ENCODE measurements around the gene CYP1A1.

CYP1A1 gene

DNA sequence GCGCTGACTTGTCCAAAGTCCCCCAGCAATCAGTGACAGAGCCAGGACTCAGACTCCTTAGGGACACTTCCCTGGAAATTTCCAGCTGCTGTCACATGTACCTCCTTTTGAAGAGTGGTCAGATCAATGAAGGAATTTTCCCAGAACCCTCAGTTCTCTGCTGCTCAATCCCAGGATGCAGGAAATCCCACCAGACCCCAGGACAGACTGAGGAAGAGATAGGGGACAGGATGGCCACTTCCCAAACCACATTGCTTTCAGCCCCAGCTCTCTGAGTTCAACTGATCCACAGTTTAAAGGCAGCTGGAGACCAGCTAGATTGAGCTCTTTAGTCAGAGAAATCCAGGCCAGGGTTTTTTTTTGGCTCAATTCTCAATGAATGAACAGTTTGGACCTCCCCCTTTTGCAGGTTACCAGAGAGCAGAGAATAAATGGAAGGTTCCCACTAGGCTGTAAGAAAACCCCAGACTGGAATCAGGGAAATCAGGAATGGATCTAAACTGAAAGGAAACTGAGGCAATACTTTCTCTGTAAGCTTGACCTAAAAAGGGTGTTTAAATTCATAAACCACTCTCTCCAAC lies 1.5 kb downstream of the CYP1A1 start:
- Histone ChIP-seq H3K9ac (ENCODE audit: low read depth, low read length) (no peak overlapping the region), H3K27ac (ENCODE audit: low read depth, low read length) (no peak overlapping the region), H3K36me3 (ENCODE audit: control insufficient read depth, insufficient read depth, low read length) (no peaks in the 10 kb centered on the region), H3K9me3 (ENCODE audit: control insufficient read depth, insufficient read depth, low read length) (no peaks in the 10 kb centered on the region), H3K4me1 (ENCODE audit: control insufficient read depth, insufficient read depth, low read length) (peaks cover 3% of the 10 kb centered on the region; the same call in 1 of the 2 replicates), H3K4me3 (ENCODE audit: low read depth, low read length) (no peak overlapping the region), H3K27me3 (ENCODE audit: control insufficient read depth, insufficient read depth, low read length) (peaks cover 35% of the 10 kb centered on the region)

DNA sequence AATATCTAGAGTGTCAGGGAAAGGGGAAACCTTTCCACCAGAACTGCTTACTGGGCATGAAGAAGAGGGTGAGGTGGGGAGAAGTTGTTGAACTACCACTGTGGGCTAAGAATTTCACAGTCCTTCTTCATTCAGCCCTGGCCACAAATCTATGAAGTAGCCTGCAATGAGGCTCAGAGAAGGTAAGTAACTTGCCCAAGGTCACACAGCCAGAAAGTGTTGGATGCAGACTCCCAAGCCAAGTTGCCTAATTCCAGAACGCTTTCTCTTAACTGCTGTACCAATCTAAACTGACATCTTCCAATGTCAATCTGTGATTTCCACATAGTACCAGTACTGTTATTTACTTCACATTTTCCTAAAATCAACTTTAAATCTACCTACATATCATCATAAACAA lies 2.1 kb downstream of the CYP1A1 start:
- Histone ChIP-seq H3K27me3 (ENCODE audit: control insufficient read depth, insufficient read depth, low read length) (peaks cover 35% of the 10 kb centered on the region), H3K9ac (ENCODE audit: low read depth, low read length) (no peak overlapping the region), H3K4me3 (ENCODE audit: low read depth, low read length) (no peak overlapping the region), H3K9me3 (ENCODE audit: control insufficient read depth, insufficient read depth, low read length) (no peaks in the 10 kb centered on the region), H3K27ac (ENCODE audit: low read depth, low read length) (no peak overlapping the region), H3K4me1 (ENCODE audit: control insufficient read depth, insufficient read depth, low read length) (peaks cover 3% of the 10 kb centered on the region; the same call in 1 of the 2 replicates), H3K36me3 (ENCODE audit: control insufficient read depth, insufficient read depth, low read length) (no peaks in the 10 kb centered on the region)

DNA sequence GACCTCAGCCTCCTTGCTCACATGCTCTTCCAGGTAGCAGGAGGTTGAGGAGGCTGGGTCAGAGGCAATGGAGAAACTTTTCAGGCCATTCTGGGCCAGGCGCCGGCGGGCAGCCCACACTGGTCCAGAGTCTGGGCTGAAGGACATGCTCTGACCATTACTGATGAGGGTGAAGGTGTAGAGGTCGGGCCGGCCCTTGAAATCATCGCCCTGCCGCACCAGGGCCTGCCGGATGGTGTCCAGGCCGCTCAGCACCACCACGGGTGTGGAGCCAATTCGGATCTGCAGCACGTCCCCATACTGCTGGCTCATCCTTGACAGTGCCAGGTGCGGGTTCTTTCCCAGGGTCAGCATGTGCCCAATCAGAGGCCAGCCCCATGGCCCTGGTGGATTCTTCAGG lies 2.7 kb downstream of the CYP1A1 start:
- peaks cover 3% of the 10 kb centered on the region; the same call in 1 of the 2 replicates for H3K4me1 ChIP-seq (ENCODE audit: control insufficient read depth, insufficient read depth, low read length)
- no peak overlapping the region for H3K9ac ChIP-seq (ENCODE audit: low read depth, low read length)
- H3K9me3 ChIP-seq (ENCODE audit: control insufficient read depth, insufficient read depth, low read length), result no peaks in the 10 kb centered on the region

DNA sequence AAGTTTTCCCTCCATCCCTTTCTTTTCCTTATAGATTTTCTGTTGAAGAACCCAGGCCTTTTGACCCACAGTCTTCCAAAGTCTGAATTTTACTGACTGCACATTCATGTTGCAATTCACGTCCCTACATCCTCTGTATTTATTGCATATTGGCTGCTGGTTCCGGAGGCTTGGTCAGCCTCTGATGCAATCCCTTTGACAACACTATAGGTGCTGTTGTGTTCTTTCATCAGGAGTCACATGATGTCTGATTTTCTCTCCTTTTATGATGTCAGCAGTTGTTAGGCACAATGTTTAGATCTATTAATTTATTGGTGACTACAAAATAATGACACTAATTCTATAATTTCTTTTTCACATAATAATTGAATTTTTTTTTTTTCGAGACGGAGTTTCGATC lies 8.7 kb downstream of the CYP1A1 start:
- Histone ChIP-seq H3K9me3 (ENCODE audit: control insufficient read depth, insufficient read depth, low read length) (no peaks in the 10 kb centered on the region), H3K27me3 (ENCODE audit: control insufficient read depth, insufficient read depth, low read length) (no peaks in the 10 kb centered on the region), H3K4me1 (ENCODE audit: control insufficient read depth, insufficient read depth, low read length) (no peaks in the 10 kb centered on the region), H3K4me3 (ENCODE audit: low read depth, low read length) (no peak overlapping the region), H3K9ac (ENCODE audit: low read depth, low read length) (no peak overlapping the region), H3K27ac (ENCODE audit: low read depth, low read length) (no peak overlapping the region), H3K36me3 (ENCODE audit: control insufficient read depth, insufficient read depth, low read length) (no peaks in the 10 kb centered on the region)

More for the DNA sequence above, 2.7 kb downstream of the CYP1A1 start:
- H3K4me3 ChIP-seq (ENCODE audit: low read depth, low read length), result no peak overlapping the region
- no peak overlapping the region for H3K27ac ChIP-seq (ENCODE audit: low read depth, low read length)
- H3K36me3 ChIP-seq (ENCODE audit: control insufficient read depth, insufficient read depth, low read length), result no peaks in the 10 kb centered on the region
- H3K27me3 ChIP-seq (ENCODE audit: control insufficient read depth, insufficient read depth, low read length), result peaks cover 31% of the 10 kb centered on the region

DNA sequence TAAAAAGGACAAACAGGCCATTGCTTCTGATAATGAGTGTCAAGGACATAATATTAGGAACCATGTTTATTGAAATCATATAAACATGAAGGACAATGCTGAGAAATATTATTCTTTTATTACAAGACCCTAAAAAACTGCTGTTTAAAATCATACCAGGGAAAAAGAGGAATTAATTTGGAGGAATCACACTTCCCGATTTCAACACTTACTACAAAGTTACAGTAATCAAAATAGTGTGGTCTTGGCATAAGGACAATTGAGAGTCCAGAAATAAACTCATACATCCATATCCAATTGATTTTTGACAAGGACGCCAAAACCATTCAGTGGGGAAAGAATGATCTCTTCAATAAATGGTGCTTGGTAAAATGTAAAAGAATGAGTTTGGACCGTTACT lies 13.0 kb downstream of the CYP1A1 start:
- Histone ChIP-seq H3K9me3 (ENCODE audit: control insufficient read depth, insufficient read depth, low read length) (no peaks in the 10 kb centered on the region), H3K27me3 (ENCODE audit: control insufficient read depth, insufficient read depth, low read length) (no peaks in the 10 kb centered on the region), H3K36me3 (ENCODE audit: control insufficient read depth, insufficient read depth, low read length) (no peaks in the 10 kb centered on the region), H3K4me3 (ENCODE audit: low read depth, low read length) (no peak overlapping the region), H3K27ac (ENCODE audit: low read depth, low read length) (no peak overlapping the region), H3K4me1 (ENCODE audit: control insufficient read depth, insufficient read depth, low read length) (no peaks in the 10 kb centered on the region), H3K9ac (ENCODE audit: low read depth, low read length) (no peak overlapping the region)

DNA sequence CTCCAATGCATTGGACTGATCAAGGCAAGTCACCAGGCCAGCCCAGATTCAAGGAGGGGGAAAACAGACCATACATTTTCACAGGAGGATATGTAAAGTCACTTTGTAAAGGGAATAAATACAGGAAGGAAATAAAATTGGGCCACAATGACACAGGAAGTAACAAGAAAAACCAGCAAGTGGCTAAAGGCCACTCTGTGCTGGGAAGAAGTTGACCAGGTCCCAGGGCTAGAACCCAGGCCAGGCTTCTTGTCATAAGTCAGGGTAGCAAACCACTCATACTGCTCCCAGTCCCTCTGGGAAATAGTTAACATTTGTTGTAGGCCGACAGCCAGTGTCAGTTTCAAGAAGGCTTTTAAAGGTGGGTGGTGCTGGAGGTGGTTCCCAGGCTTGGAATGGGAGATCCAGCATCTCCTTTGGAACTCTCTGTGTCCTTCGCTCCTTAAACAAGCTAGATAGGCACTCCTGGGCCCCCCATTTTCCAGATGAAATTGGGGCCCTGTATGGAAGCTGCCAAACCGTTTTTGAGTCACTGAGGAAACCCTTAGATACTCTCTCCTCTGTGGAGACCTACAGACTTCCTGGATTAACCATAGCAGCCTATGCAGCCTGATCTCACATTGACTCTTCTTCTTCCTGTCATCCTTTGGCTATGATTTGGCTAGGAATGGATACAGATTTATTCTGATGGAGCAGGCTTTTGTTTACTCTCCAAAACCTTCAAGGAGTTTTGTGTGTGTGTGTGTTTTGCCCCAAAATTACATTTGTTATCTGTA lies 14.8 kb downstream of the CYP1A1 start:
- H3K27me3 ChIP-seq (ENCODE audit: control insufficient read depth, insufficient read depth, low read length), result no peaks in the 10 kb centered on the region
- no peaks in the 10 kb centered on the region for H3K4me1 ChIP-seq (ENCODE audit: control insufficient read depth, insufficient read depth, low read length)
- no peak overlapping the region for H3K9ac ChIP-seq (ENCODE audit: low read depth, low read length)
- H3K36me3 ChIP-seq (ENCODE audit: control insufficient read depth, insufficient read depth, low read length), result no peaks in the 10 kb centered on the region
- H3K4me3 ChIP-seq (ENCODE audit: low read depth, low read length), result no peak overlapping the region
- H3K9me3 ChIP-seq (ENCODE audit: control insufficient read depth, insufficient read depth, low read length), result no peaks in the 10 kb centered on the region
- H3K27ac ChIP-seq (ENCODE audit: low read depth, low read length), result no peak overlapping the region

DNA sequence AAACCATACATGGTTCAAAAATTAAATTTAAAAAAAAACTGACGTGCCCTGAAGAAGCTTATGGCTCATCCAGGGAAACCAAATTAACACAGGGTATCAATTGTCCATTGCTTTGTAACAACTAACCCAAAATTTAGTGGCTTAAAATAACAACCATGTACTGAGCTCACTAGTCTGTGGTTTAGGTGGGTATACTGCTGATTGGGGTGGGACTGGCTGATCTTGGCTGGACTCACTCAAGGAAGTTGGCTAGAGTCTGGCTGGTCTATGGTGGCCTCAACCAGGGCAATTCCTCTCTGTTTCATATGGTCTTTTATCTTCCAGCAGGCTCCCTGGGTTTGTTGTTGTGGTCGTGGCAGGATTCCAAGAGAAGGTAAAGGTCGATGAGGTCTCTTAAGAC lies 15.4 kb downstream of the CYP1A1 start:
- Histone ChIP-seq H3K4me1 (ENCODE audit: control insufficient read depth, insufficient read depth, low read length) (no peaks in the 10 kb centered on the region), H3K9ac (ENCODE audit: low read depth, low read length) (no peak overlapping the region), H3K9me3 (ENCODE audit: control insufficient read depth, insufficient read depth, low read length) (no peaks in the 10 kb centered on the region), H3K4me3 (ENCODE audit: low read depth, low read length) (no peak overlapping the region), H3K27ac (ENCODE audit: low read depth, low read length) (no peak overlapping the region), H3K27me3 (ENCODE audit: control insufficient read depth, insufficient read depth, low read length) (no peaks in the 10 kb centered on the region), H3K36me3 (ENCODE audit: control insufficient read depth, insufficient read depth, low read length) (no peaks in the 10 kb centered on the region)

DNA sequence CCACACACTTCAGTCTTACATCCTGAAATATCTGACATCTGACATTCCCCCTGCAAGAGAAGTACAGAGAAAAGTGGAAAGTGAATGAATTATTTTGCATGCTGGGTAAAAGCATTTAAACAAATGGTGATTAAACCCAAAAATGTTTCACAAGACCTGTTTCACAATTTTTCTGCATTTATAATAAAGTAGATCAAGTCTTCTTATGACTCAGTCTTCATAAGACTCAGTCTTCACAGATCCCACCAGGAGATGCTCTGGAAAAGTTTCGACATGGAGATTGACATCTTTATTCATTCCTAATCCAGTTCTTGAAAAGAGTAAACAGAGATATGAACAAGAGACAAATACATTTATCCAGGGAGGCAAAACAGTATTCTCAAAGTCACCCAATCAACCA lies 16.3 kb downstream of the CYP1A1 start:
- H3K9me3 ChIP-seq (ENCODE audit: control insufficient read depth, insufficient read depth, low read length), result no peaks in the 10 kb centered on the region
- no peak overlapping the region for H3K27ac ChIP-seq (ENCODE audit: low read depth, low read length)
- H3K9ac ChIP-seq (ENCODE audit: low read depth, low read length), result no peak overlapping the region
- no peaks in the 10 kb centered on the region for H3K4me1 ChIP-seq (ENCODE audit: control insufficient read depth, insufficient read depth, low read length)
- H3K27me3 ChIP-seq (ENCODE audit: control insufficient read depth, insufficient read depth, low read length), result no peaks in the 10 kb centered on the region
- no peak overlapping the region for H3K4me3 ChIP-seq (ENCODE audit: low read depth, low read length)
- H3K36me3 ChIP-seq (ENCODE audit: control insufficient read depth, insufficient read depth, low read length), result no peaks in the 10 kb centered on the region

DNA sequence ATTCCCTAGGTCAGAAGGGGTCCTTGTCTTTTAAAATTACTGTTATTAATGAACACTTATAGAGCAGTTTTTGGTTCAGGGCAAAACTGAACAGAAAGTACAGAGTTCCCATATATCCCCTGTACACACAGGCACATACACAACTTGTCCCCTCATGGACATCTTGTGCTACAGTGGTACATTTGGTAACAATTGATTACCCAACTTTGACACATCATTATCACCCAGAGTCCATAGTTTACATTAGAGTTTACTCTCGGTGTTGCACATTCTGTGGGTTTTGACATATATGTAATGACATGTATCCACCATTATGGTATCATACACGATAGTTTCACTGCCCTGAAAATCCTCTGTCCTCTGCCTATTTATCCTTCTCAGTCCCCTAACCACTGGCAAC lies 28.5 kb downstream of the CYP1A1 start:
- H3K9me3 ChIP-seq (ENCODE audit: control insufficient read depth, insufficient read depth, low read length), result no peaks in the 10 kb centered on the region
- H3K27ac ChIP-seq (ENCODE audit: low read depth, low read length), result no peak overlapping the region
- no peaks in the 10 kb centered on the region for H3K27me3 ChIP-seq (ENCODE audit: control insufficient read depth, insufficient read depth, low read length)
- H3K36me3 ChIP-seq (ENCODE audit: control insufficient read depth, insufficient read depth, low read length), result no peaks in the 10 kb centered on the region
- no peak overlapping the region for H3K9ac ChIP-seq (ENCODE audit: low read depth, low read length)
- H3K4me1 ChIP-seq (ENCODE audit: control insufficient read depth, insufficient read depth, low read length), result 0 out of 2 replicates have a peak, but pooled peaks cover 4% of the 10 kb centered on the region
- H3K4me3 ChIP-seq (ENCODE audit: low read depth, low read length), result peak overlapping the region; percentile 97

DNA sequence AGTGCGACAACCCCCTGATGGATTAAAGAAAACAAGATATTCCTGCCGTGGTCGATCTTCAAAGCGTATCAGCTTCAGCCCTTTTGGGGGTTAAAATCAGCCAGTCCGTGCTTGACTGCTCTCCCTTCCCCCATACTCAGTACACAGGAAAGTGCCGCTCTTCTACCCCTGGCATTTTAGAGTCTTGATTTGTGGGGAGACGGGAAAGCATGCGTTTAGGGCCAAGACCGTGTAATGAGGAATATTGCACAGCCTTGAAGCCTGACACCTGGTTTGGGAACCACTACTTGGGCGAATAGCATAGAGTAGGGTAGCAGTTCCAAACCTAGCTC lies 29.0 kb downstream of the CYP1A1 start:
- Histone ChIP-seq H3K27ac (ENCODE audit: low read depth, low read length) (peak overlapping the region; percentile 76), H3K4me1 (ENCODE audit: control insufficient read depth, insufficient read depth, low read length) (0 out of 2 replicates have a peak, but pooled peaks cover 4% of the 10 kb centered on the region)

DNA sequence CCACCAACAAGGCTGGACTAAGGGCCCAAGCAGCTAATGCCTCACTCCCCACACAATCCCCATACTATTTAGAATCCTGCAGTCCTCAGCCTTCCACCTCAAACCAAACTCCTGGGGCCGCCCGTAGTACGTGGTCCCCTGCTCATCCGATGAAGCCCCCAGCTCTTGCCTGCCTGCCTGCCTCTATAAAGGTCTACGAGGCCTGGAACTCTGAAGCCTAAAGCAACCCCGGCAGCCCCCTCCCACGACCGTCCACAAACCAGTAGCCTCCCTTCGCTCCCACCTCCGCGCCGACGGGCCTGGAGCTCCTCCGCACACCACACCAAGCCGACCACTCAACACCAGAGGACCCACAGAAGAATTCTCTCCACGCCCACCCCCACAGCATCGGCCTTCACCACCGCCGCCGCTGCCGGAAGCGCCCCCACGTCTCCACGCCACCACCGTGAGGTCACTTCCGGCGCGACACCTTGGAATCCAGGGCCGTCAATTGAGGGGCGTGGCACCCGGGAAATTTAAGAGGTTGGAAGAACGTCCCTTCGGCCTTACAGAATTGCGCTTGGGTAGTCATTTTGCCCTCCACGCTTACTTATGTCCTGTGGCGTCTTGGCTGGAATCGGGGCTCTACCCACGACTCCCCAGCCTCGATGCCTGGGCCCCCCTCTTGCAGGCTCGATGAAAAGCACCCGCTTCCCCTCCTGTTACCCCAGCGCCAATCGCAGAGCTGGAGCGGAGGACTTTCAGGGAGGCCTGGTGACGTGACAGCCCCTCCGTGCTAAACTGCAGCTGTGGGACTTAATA lies 29.5 kb downstream of the CYP1A1 start, which contains the start of gene EDC3:
TSS of gene EDC3 (minus strand) at position 428 of the 801 bp plus-strand sequence. CDS start 20,900 bp downstream, outside the sequence.
- Histone ChIP-seq H3K9ac (ENCODE audit: low read depth, low read length) (peak within 1 kb of the TSS; percentile 91), H3K27me3 (ENCODE audit: control insufficient read depth, insufficient read depth, low read length) (no peaks in the 10 kb centered on the region), H3K4me1 (ENCODE audit: control insufficient read depth, insufficient read depth, low read length) (0 out of 2 replicates have a peak, but pooled peaks cover 4% of the 10 kb centered on the region), H3K9me3 (ENCODE audit: control insufficient read depth, insufficient read depth, low read length) (no peaks in the 10 kb centered on the region), H3K36me3 (ENCODE audit: control insufficient read depth, insufficient read depth, low read length) (no peaks in the 10 kb centered on the region), H3K27ac (ENCODE audit: low read depth, low read length) (peak within 1 kb of the TSS; percentile 76), H3K4me3 (ENCODE audit: low read depth, low read length) (peak within 1 kb of the TSS; percentile 97)

More for the DNA sequence above, 29.0 kb downstream of the CYP1A1 start:
- H3K9ac ChIP-seq (ENCODE audit: low read depth, low read length), result peak overlapping the region; percentile 91
- H3K9me3 ChIP-seq (ENCODE audit: control insufficient read depth, insufficient read depth, low read length), result no peaks in the 10 kb centered on the region
- peak overlapping the region; percentile 97 for H3K4me3 ChIP-seq (ENCODE audit: low read depth, low read length)
- H3K27me3 ChIP-seq (ENCODE audit: control insufficient read depth, insufficient read depth, low read length), result no peaks in the 10 kb centered on the region
- no peaks in the 10 kb centered on the region for H3K36me3 ChIP-seq (ENCODE audit: control insufficient read depth, insufficient read depth, low read length)

Measured in HUES48 (cell line).